ENCODE results near the gene FBXO7. TPM values are rescaled to one million over a fixed set of nuclear protein-coding genes. Genes with fewer than 3 reads are reported as not detected.

Gene FBXO7
- total RNA-seq, 1 experiment from 2014 or later: 85.1 TPM

- no peak overlapping the region for H3K4me3 ChIP-seq (ENCODE audit: low read depth, low read length)
- POLR2A ChIA-PET: no interaction called here
- no peaks in the 10 kb centered on the region for H3K4me1 ChIP-seq
- no peak for DNase-seq
- intact Hi-C loops (cut with micrococcal nuclease; ENCODE audit: unreplicated experiment): no loop called here
- BruUV-seq (replicated peaks): no TSS peak
- no peaks in the 10 kb centered on the region for H3K9me3 ChIP-seq
- Mint-ChIP-seq H3K36me3 (ENCODE audit: insufficient read depth, unreplicated experiment) (no peaks in the 10 kb centered on the region), H3K27me3 (ENCODE audit: insufficient read depth, unreplicated experiment) (no peaks in the 10 kb centered on the region), H3K4me1 (ENCODE audit: low read depth, unreplicated experiment) (no peaks in the 10 kb centered on the region), H3K4me3 (ENCODE audit: unreplicated experiment) (no peak overlapping the region), H3K27ac (ENCODE audit: unreplicated experiment) (no peak overlapping the region), H3K9me3 (ENCODE audit: unreplicated experiment) (no peaks in the 10 kb centered on the region)
- CTCF ChIA-PET: no interaction called here
- no peak for TF ChIP-seq CTCF (IDR thresholded peaks at IDR 0.05; ENCODE audit: insufficient read depth in 1 of 2, low read depth in 1 of 2, low read length in 1 of 2, severe bottlenecking in 1 of 2, unreplicated experiment in 1 of 2)
- no peaks in the 10 kb centered on the region for H3K27me3 ChIP-seq (replicated peaks; ENCODE audit: control insufficient read depth, insufficient read depth, low read length)
- no peaks in the 10 kb centered on the region for H3K36me3 ChIP-seq (ENCODE audit: control insufficient read depth, insufficient read depth, low read length)
Observed at GRCh38 chr22:32520612-32521011, 46.0 kb downstream of the FBXO7 start.

DNA sequence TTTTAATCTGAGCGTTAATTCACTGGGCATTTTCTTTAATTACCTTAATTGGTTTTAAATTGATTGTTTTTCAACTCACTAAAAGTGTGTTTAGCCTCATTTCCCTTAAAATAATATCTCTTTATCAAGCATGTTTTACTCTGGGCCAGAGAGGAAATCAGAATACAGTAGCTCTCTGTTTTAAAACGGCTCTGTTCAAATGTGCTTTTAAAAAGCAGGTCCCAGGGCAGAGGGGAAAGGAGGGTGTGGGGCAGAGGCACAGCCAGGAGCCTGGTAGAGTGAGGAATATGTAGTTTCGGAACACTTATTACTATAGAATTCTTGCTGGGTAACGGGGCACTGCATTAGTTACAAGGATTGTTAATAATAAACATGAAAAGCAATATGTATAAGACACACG lies 47.6 kb downstream of the FBXO7 start:
- H3K27ac Mint-ChIP-seq (ENCODE audit: unreplicated experiment): no peak overlapping the region
- no peak for DNase-seq
- H3K36me3 Mint-ChIP-seq (ENCODE audit: insufficient read depth, unreplicated experiment): no peaks in the 10 kb centered on the region
- no peaks in the 10 kb centered on the region for H3K36me3 ChIP-seq (ENCODE audit: control insufficient read depth, insufficient read depth, low read length)
- no peaks in the 10 kb centered on the region for H3K9me3 Mint-ChIP-seq (ENCODE audit: unreplicated experiment)
- H3K27me3 ChIP-seq (replicated peaks; ENCODE audit: control insufficient read depth, insufficient read depth, low read length): no peaks in the 10 kb centered on the region
- TF ChIP-seq CTCF (IDR thresholded peaks at IDR 0.05; ENCODE audit: insufficient read depth in 1 of 2, low read depth in 1 of 2, low read length in 1 of 2, severe bottlenecking in 1 of 2, unreplicated experiment in 1 of 2): no peak
- no peaks in the 10 kb centered on the region for H3K27me3 Mint-ChIP-seq (ENCODE audit: insufficient read depth, unreplicated experiment)
- intact Hi-C loops (cut with micrococcal nuclease; ENCODE audit: unreplicated experiment): no loop called here
- no peaks in the 10 kb centered on the region for H3K4me1 Mint-ChIP-seq (ENCODE audit: low read depth, unreplicated experiment)
- ChIA-PET CTCF (no interaction called here), POLR2A (no interaction called here)
- no peak overlapping the region for H3K4me3 ChIP-seq (ENCODE audit: low read depth, low read length)
- no TSS peak for BruUV-seq (replicated peaks)
- H3K4me3 Mint-ChIP-seq (ENCODE audit: unreplicated experiment): no peak overlapping the region
- no peaks in the 10 kb centered on the region for H3K4me1 ChIP-seq
- no peaks in the 10 kb centered on the region for H3K9me3 ChIP-seq

GRCh38 chr22:32527756-32528155 lies 53.1 kb downstream of the FBXO7 start:
- no TSS peak for BruUV-seq (replicated peaks)
- no peaks in the 10 kb centered on the region for H3K36me3 Mint-ChIP-seq (ENCODE audit: insufficient read depth, unreplicated experiment)
- Histone ChIP-seq H3K36me3 (ENCODE audit: control insufficient read depth, insufficient read depth, low read length) (no peaks in the 10 kb centered on the region), H3K4me1 (peaks cover 15% of the 10 kb centered on the region), H3K4me3 (ENCODE audit: low read depth, low read length) (no peak overlapping the region), H3K27me3 (replicated peaks; ENCODE audit: control insufficient read depth, insufficient read depth, low read length) (no peaks in the 10 kb centered on the region), H3K9me3 (no peaks in the 10 kb centered on the region)
- DNase-seq: no peak
- H3K27me3 Mint-ChIP-seq (ENCODE audit: insufficient read depth, unreplicated experiment): no peaks in the 10 kb centered on the region
- H3K4me1 Mint-ChIP-seq (ENCODE audit: low read depth, unreplicated experiment): peaks cover 20% of the 10 kb centered on the region
- no peak for TF ChIP-seq CTCF (IDR thresholded peaks at IDR 0.05; ENCODE audit: insufficient read depth in 1 of 2, low read depth in 1 of 2, low read length in 1 of 2, severe bottlenecking in 1 of 2, unreplicated experiment in 1 of 2)
- intact Hi-C loops (cut with micrococcal nuclease; ENCODE audit: unreplicated experiment): loop anchor here (2.0 kb wide), 3 partner anchors 101 to 459 kb away; no protein-coding TSS in a partner anchor
- no peak overlapping the region for H3K27ac Mint-ChIP-seq (ENCODE audit: unreplicated experiment)
- CTCF ChIA-PET: interaction anchor here (1.1 to 2.1 kb wide), 2 partner anchors 132 to 269 kb away, joined by 6 to 8 read pairs; no protein-coding TSS in a partner anchor
- no peaks in the 10 kb centered on the region for H3K9me3 Mint-ChIP-seq (ENCODE audit: unreplicated experiment)
- no peak overlapping the region for H3K4me3 Mint-ChIP-seq (ENCODE audit: unreplicated experiment)
- POLR2A ChIA-PET: no interaction called here
